HEK293T (cell line): ENCODE data around the gene UBR2.

Experiments used
- ARNT ChIP-seq: fragments of 450-650 bp; IDR thresholded peaks from 2 replicates; pipeline ENCODE4 v1.6.1; 2017; ENCODE audit warnings: mild to moderate bottlenecking
- BHLHE40 ChIP-seq: fragments of 450-650 bp; IDR thresholded peaks from 2 replicates; pipeline ENCODE4 v1.6.1; 2016; ENCODE audit warnings: mild to moderate bottlenecking, moderate library complexity, borderline replicate concordance
- FOXA1 ChIP-seq: fragments of 450-650 bp; IDR thresholded peaks from 2 replicates; pipeline ENCODE4 v1.6.1; 2016; ENCODE audit warnings: mild to moderate bottlenecking
- FOXK2 ChIP-seq: fragments of 450-650 bp; IDR thresholded peaks from 2 replicates; pipeline ENCODE4 v1.6.1; 2016; ENCODE audit warnings: mild to moderate bottlenecking
- FOXM1 ChIP-seq: fragments of 450-650 bp; IDR thresholded peaks from 2 replicates; pipeline ENCODE4 v1.6.1; 2017; ENCODE audit warnings: mild to moderate bottlenecking, borderline replicate concordance
- NFRKB ChIP-seq: fragments of 450-650 bp; IDR thresholded peaks from 2 replicates; pipeline ENCODE4 v1.6.1; 2016; ENCODE audit warnings: mild to moderate bottlenecking, moderate library complexity
- SP1 ChIP-seq: fragments of 450-650 bp; IDR thresholded peaks from 2 replicates; pipeline ENCODE4 v1.6.1; 2017
- TARDBP ChIP-seq: fragments of 450-650 bp; IDR thresholded peaks from 2 replicates; pipeline ENCODE4 v1.6.1; 2016
- TF ChIP-seq, protein P1 (sequence below): fragments of 450-650 bp; IDR thresholded peaks from 2 replicates; pipeline ENCODE4 v1.6.1; 2016

- TF ChIP-seq ARNT: no peak
- TF ChIP-seq BHLHE40: no peak
- no peak for TF ChIP-seq SP1
- no peak for TF ChIP-seq FOXK2
- no peak for TF ChIP-seq FOXA1
- TF ChIP-seq NFRKB: no peak
- no peak for TF ChIP-seq FOXM1
- TF ChIP-seq, protein P1, sequence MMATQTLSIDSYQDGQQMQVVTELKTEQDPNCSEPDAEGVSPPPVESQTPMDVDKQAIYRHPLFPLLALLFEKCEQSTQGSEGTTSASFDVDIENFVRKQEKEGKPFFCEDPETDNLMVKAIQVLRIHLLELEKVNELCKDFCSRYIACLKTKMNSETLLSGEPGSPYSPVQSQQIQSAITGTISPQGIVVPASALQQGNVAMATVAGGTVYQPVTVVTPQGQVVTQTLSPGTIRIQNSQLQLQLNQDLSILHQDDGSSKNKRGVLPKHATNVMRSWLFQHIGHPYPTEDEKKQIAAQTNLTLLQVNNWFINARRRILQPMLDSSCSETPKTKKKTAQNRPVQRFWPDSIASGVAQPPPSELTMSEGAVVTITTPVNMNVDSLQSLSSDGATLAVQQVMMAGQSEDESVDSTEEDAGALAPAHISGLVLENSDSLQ: no peak
- TF ChIP-seq TARDBP: no peak
Measured at GRCh38 chr6:42707595-42707994, 143.8 kb downstream of the UBR2 start.
